GM18861 (cell line): Measurements from ENCODE around the gene SLC15A3.

Experiments used
- ATAC-seq: cut with Tn5 transposase; IDR thresholded peaks from one replicate; pipeline ENCODE4 v1.9.1; 2021; ENCODE audit not compliant: unreplicated experiment

SLC15A3 gene

GRCh38 chr11:60895687-60896086 is 56.3 kb downstream of the SLC15A3 start:
- ATAC-seq, result no peak

- ATAC-seq, result no peak
Measured at GRCh38 chr11:60891103-60891741, 60.8 kb downstream of the SLC15A3 start.

- no peak for ATAC-seq
Measured at GRCh38 chr11:60890696-60891095, 61.3 kb downstream of the SLC15A3 start.

- no peak for ATAC-seq
Measured at GRCh38 chr11:60889869-60890311, 62.1 kb downstream of the SLC15A3 start.

- ATAC-seq, result peak; percentile 72
Measured at GRCh38 chr11:60887556-60887955, 64.4 kb downstream of the SLC15A3 start.
